ENCODE data around the gene FOXJ1. TPM values are rescaled to one million over a fixed set of nuclear protein-coding genes. Genes with fewer than 3 reads are reported as not detected.
A peak's percentile ranks its signal among the peaks of the same experiment; 100 is the strongest.

The FOXJ1 gene
- total RNA-seq, 1 donor from 2014 or later = 2.1 TPM

DNA sequence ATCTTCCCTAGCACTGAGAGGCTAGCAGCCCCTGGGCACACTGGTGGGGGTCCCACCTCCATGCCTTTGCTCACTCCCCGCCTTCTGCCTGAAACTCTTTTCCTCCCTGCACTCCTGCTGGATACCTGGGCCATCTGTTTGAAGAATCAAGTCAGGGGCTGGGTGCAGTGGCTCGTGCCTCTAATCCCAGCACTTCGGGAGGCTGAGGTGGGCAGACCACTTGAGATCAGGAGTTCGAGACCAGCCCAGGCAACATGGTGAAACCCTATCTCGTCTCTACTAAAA is 15.7 kb downstream of the FOXJ1 start:
- no peak overlapping the region for H3K4me3 Mint-ChIP-seq
- H3K4me1 Mint-ChIP-seq = peaks cover 17% of the 10 kb centered on the region
- H3K27ac Mint-ChIP-seq = no peak overlapping the region
- H3K27me3 Mint-ChIP-seq (ENCODE audit: low read depth) = no peaks in the 10 kb centered on the region
- no peaks in the 10 kb centered on the region for H3K36me3 Mint-ChIP-seq
- no peaks in the 10 kb centered on the region for H3K9me3 Mint-ChIP-seq
- no peak for DNase-seq (ENCODE audit: low spot score in 2 of 2, unreplicated experiment in 2 of 2)
- TF ChIP-seq, protein P1, sequence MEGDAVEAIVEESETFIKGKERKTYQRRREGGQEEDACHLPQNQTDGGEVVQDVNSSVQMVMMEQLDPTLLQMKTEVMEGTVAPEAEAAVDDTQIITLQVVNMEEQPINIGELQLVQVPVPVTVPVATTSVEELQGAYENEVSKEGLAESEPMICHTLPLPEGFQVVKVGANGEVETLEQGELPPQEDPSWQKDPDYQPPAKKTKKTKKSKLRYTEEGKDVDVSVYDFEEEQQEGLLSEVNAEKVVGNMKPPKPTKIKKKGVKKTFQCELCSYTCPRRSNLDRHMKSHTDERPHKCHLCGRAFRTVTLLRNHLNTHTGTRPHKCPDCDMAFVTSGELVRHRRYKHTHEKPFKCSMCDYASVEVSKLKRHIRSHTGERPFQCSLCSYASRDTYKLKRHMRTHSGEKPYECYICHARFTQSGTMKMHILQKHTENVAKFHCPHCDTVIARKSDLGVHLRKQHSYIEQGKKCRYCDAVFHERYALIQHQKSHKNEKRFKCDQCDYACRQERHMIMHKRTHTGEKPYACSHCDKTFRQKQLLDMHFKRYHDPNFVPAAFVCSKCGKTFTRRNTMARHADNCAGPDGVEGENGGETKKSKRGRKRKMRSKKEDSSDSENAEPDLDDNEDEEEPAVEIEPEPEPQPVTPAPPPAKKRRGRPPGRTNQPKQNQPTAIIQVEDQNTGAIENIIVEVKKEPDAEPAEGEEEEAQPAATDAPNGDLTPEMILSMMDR (IDR thresholded peaks at IDR 0.05; ENCODE audit: unreplicated experiment) = no peak

DNA sequence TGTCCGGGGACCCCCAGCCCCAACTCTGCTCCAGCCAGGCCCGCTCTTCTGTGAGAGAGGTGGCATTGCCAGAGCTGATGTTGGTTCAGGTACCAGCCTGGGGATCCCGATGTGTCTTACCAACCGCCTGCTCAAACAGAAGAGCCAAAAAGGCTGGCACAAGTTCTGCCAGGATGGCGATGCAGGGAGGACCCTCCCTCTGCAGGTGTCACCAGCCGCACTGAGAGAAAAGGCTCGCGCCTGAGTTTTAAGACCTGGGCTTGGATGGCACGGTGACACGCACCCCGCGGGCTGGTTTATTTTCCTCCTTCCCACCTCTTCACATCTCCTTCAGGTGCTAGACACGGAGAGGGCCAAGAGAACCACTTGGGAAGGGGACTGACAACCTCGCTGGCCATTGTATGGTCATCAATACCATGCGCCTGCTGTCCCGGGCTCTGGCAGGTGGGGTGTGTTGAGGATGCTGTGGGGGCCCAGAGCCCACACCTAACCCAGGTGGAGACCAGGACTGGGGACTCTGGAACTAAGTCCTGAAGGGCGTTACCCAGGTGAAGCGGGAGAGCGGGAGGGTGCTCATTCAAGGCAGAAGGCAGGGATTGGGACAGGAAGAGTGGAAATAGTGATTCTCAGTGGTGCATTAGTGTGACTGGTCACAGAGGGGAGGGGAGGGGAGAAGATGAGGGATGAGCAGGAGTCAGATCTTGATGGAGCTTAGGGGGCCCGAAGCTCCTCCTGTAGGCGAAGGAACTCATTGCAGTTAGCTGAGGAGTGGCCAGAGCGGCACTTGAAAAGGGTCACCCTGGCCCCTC is 16.3 kb downstream of the FOXJ1 start:
- H3K27me3 Mint-ChIP-seq (ENCODE audit: low read depth) = no peaks in the 10 kb centered on the region
- no peak overlapping the region for H3K27ac Mint-ChIP-seq
- no peak overlapping the region for H3K4me3 Mint-ChIP-seq
- H3K9me3 Mint-ChIP-seq = no peaks in the 10 kb centered on the region
- TF ChIP-seq, protein P1 (IDR thresholded peaks at IDR 0.05; ENCODE audit: unreplicated experiment) = no peak
- H3K36me3 Mint-ChIP-seq = no peaks in the 10 kb centered on the region
- peaks cover 17% of the 10 kb centered on the region for H3K4me1 Mint-ChIP-seq
- no peak for DNase-seq (ENCODE audit: low spot score in 2 of 2, unreplicated experiment in 2 of 2)

DNA sequence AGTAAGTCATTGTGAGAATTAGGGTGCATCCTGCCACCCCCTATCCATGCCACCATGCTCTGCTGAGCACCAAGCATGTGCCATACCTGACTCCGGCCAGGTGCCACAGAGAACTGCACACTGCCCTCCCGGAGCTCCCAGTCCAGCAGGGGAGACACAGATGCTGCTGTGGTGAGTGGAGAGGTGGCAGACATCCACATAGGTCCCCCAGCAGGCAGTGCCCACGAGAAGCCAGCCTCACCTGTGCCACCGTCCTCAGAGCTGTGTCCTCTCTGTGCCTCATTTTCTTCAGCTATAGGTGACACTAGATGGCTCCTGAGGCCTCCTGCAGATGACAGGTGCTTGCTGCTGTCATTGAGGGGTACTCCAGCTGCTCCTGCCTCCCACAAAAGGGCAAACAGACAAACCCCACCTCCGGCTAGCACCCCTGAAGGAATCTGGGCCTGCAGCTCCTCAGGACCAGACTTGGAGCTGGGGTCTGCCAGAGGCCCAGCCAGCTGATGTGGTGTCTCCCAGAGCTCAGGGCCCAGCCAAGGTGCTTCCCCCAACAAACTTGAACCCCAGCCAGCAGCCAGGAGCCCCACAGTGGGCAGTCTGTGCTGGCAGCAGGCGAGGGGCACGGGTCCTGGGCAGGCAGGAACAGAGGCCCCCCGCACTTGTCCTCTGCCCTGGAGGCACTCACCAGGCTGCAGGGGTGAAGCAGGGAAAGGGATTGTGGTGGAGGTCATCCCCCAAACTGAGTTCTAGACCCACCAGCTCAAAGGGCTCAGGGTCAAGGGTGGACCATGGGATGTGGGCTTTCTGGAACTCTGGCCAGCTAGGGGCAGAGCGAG is 17.1 kb downstream of the FOXJ1 start:
- H3K9me3 Mint-ChIP-seq = no peaks in the 10 kb centered on the region
- DNase-seq (ENCODE audit: low spot score in 2 of 2, unreplicated experiment in 2 of 2) = no peak
- no peak overlapping the region for H3K27ac Mint-ChIP-seq
- no peak overlapping the region for H3K4me3 Mint-ChIP-seq
- H3K27me3 Mint-ChIP-seq (ENCODE audit: low read depth) = no peaks in the 10 kb centered on the region
- no peaks in the 10 kb centered on the region for H3K36me3 Mint-ChIP-seq
- TF ChIP-seq, protein P1 (IDR thresholded peaks at IDR 0.05; ENCODE audit: unreplicated experiment) = no peak
- H3K4me1 Mint-ChIP-seq = peaks cover 17% of the 10 kb centered on the region

DNA sequence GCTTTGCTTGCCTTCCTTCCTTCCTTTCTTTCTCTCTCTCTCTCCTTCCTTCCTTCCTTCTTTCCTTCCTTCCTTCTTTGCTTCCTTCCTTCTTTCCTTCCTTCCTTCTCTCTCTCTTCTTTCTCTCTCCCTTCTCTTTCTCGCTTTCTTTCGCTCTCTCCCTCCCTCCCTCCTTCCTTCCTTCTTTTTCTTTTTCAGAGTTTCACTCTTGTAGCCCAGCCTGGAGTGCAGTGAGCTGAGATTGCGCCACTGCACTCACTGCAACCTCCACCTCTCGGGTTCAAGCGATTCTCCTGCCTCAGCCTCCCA is 17.9 kb downstream of the FOXJ1 start:
- Mint-ChIP-seq H3K9me3 (no peaks in the 10 kb centered on the region), H3K27ac (no peak overlapping the region)
- no peak for DNase-seq (ENCODE audit: low spot score in 2 of 2, unreplicated experiment in 2 of 2)

DNA sequence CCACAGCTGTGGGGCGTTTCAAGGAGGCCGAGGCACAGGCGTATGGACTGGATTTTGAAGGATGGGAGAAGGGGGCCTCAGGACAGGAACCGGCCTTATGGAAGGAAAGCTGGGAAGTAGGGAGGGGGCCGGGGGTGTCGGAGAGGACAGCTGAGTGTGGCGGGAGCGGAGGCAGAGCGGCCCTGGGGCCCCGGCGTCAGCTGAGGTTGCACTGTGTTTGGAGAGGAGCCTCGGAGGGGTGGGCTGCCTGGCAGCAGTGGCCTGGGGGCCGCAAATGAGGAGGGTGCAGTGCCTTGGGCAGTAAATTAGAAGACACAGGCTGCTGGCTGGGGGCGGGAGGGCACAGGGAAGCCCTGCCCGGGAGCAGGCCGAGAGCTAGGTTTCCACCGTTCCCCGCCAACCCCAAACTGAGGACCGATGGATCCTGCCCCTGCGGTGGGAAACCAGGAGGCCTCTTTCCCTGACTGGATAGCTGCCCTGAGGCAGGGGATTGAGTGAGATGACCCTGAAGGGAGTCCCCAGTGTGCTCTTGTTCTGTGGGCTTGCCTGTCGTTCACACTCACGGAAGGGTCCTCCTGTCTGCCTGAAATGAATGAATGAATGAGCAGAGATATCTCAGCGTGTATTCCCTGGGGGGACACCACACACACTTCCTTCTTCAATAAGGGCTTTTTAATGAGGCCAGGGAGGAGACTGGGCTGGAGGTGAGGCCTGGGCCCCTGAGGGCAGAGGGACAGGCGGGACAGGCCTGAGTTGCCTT is 18.4 kb downstream of the FOXJ1 start:
- TF ChIP-seq, protein P1 (IDR thresholded peaks at IDR 0.05; ENCODE audit: unreplicated experiment) = no peak
- H3K9me3 Mint-ChIP-seq = no peaks in the 10 kb centered on the region
- no peak overlapping the region for H3K4me3 Mint-ChIP-seq
- no peaks in the 10 kb centered on the region for H3K27me3 Mint-ChIP-seq (ENCODE audit: low read depth)
- peaks cover 17% of the 10 kb centered on the region for H3K4me1 Mint-ChIP-seq
- peak overlapping the region; percentile 87 for H3K27ac Mint-ChIP-seq
- DNase-seq (ENCODE audit: low spot score in 2 of 2, unreplicated experiment in 2 of 2) = no peak
- H3K36me3 Mint-ChIP-seq = no peaks in the 10 kb centered on the region

More for the DNA sequence above, 17.9 kb downstream of the FOXJ1 start:
- peaks cover 17% of the 10 kb centered on the region for H3K4me1 Mint-ChIP-seq
- H3K4me3 Mint-ChIP-seq = no peak overlapping the region
- no peaks in the 10 kb centered on the region for H3K36me3 Mint-ChIP-seq
- no peaks in the 10 kb centered on the region for H3K27me3 Mint-ChIP-seq (ENCODE audit: low read depth)
- TF ChIP-seq, protein P1 (IDR thresholded peaks at IDR 0.05; ENCODE audit: unreplicated experiment) = no peak

Data from mesothelial cell of epicardium (in vitro differentiated cells).